Right atrium auricular region (tissue), 2 donors: ENCODE measurements around the gene YPEL2. TPM values are rescaled to one million over a fixed set of nuclear protein-coding genes. Genes with fewer than 3 reads are reported as not detected.

Experiments used
- DNase-seq: peaks from one replicate; pipeline ENCODE4 v3.0.0-alpha.2; 2019; ENCODE audit warnings: low spot score
- H3K27ac ChIP-seq, 2 donors: fragments of 200-600 bp; sonication (generic); 1 replicate in 1 of 2; 2 replicates in 1 of 2; pipeline ENCODE4 v1.5.1; 2016 to 2019
- H3K27me3 ChIP-seq, 2 donors: fragments of 200-600 bp; sonication (generic); one replicate each; pipeline versions ENCODE4 v1.5.1 to v1.6.0; 2017 to 2019
- H3K36me3 ChIP-seq: fragments of 200-600 bp; sonication (generic); one replicate; pipeline ENCODE4 v1.5.1; 2016
- H3K4me1 ChIP-seq, 2 donors: fragments of 200-600 bp; sonication (generic); one replicate each; pipeline versions ENCODE4 v1.5.1 to v1.6.0; 2017 to 2019
- H3K4me3 ChIP-seq, 2 donors: fragments of 200-600 bp; sonication (generic); 1 replicate in 1 of 2; 2 replicates in 1 of 2; pipeline ENCODE4 v1.5.1; 2017 to 2019; ENCODE audit warnings: mild to moderate bottlenecking in 1 of 2, moderate library complexity in 1 of 2
- H3K9me3 ChIP-seq, 2 donors: fragments of 200-600 bp; sonication (generic); one replicate each; pipeline ENCODE4 v1.5.1; 2019
- CTCF ChIP-seq, 2 donors: fragments of 200-600 bp; sonication (generic); IDR thresholded peaks; one replicate each; pipeline ENCODE4 v1.5.1; 2019; ENCODE audit warnings: antibody characterized with exemption in 2 of 2
- total RNA-seq, 2 donors: library from RNA; depleted of rRNA; stranded (reverse); fragments of >200 nt; gene quantifications; one replicate each; pipeline ENCODE4 v1.1.0, GENCODE V29; 2016

The YPEL2 gene
- total RNA-seq, 2 donors from 2014 or later = 28.3 to 34.1 TPM

- Histone ChIP-seq H3K36me3 (no peaks in the 10 kb centered on the region), H3K9me3 (no peaks in the 10 kb centered on the region), H3K27ac (peak overlapping the region; percentile 36 to 75), H3K4me3 (no peak overlapping the region), H3K27me3 (no peaks in the 10 kb centered on the region), H3K4me1 (peaks cover 0 to 45% of the 10 kb centered on the region in 2 donors)
- no peak for TF ChIP-seq CTCF (IDR thresholded peaks at IDR 0.05)
- DNase-seq = no peak
These were observed 106.4 kb downstream of the YPEL2 start for GRCh38 chr17:59437791-59438281.

- Histone ChIP-seq H3K9me3 (no peaks in the 10 kb centered on the region), H3K27ac (peak overlapping the region; percentile 66 to 90), H3K27me3 (no peaks in the 10 kb centered on the region), H3K4me1 (peaks cover 0 to 45% of the 10 kb centered on the region in 2 donors), H3K36me3 (no peaks in the 10 kb centered on the region), H3K4me3 (no peak overlapping the region)
- no peak for TF ChIP-seq CTCF (IDR thresholded peaks at IDR 0.05)
- DNase-seq = no peak
These were observed 107.8 kb downstream of the YPEL2 start for GRCh38 chr17:59439262-59439661.

- Histone ChIP-seq H3K9me3 (no peaks in the 10 kb centered on the region), H3K27me3 (no peaks in the 10 kb centered on the region), H3K27ac (peak overlapping the region; percentile 66 to 90), H3K4me3 (no peak overlapping the region), H3K36me3 (no peaks in the 10 kb centered on the region), H3K4me1 (peaks cover 0 to 43% of the 10 kb centered on the region in 2 donors)
- no peak for DNase-seq
- no peak for TF ChIP-seq CTCF (IDR thresholded peaks at IDR 0.05)
These were observed 108.3 kb downstream of the YPEL2 start for GRCh38 chr17:59439741-59440211.

- DNase-seq = peak; percentile 97
- H3K9me3 ChIP-seq = no peaks in the 10 kb centered on the region
- no peaks in the 10 kb centered on the region for H3K36me3 ChIP-seq
- no peak overlapping the region for H3K4me3 ChIP-seq
- no peaks in the 10 kb centered on the region for H3K27me3 ChIP-seq
- TF ChIP-seq CTCF (IDR thresholded peaks at IDR 0.05) = peak; percentile 84 to 89
- H3K27ac ChIP-seq = peak overlapping the region; percentile 66 to 90
- peaks cover 0 to 35% of the 10 kb centered on the region in 2 donors for H3K4me1 ChIP-seq
These were observed 109.5 kb downstream of the YPEL2 start for GRCh38 chr17:59440757-59441463.

GRCh38 chr17:59441464-59442096, 110.1 kb downstream of the YPEL2 start:
- no peak for TF ChIP-seq CTCF (IDR thresholded peaks at IDR 0.05)
- Histone ChIP-seq H3K36me3 (no peaks in the 10 kb centered on the region), H3K4me3 (no peak overlapping the region), H3K27ac (peak overlapping the region; percentile 66 to 90), H3K9me3 (no peaks in the 10 kb centered on the region), H3K27me3 (no peaks in the 10 kb centered on the region), H3K4me1 (peaks cover 0 to 35% of the 10 kb centered on the region in 2 donors)
- no peak for DNase-seq
